GM19463 (cell line): ENCODE measurements around the gene ANKRD27.
"Not testable (repeated sequence)": the region's sequence is repeated elsewhere in the genome, so short reads cannot be mapped to it uniquely, and the experiment has no call there.

Experiments used
- ATAC-seq: cut with Tn5 transposase; IDR thresholded peaks from one replicate; pipeline ENCODE4 v1.9.1; 2021; ENCODE audit warnings: mild to moderate bottlenecking, moderate library complexity; ENCODE audit not compliant: unreplicated experiment

ANKRD27 gene

DNA sequence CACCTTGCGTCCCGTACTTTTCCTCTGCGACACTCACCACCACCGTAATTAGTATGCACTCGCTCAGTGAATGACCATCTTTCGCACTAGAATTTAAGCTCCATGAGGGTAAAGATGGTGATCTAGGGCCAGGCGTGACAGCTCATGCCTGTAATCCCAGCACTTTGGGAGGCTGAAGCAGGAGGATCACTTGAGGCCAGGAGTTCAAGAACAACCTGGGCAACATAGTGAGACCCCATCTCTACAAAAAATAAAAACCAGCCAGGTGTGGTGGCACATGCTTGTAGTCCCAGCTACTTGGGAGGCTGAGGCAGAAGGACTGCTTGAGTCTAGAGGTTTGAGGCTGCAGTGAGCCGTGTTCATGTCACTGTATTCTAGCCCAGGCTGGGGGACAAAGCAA lies 18.6 kb downstream of the ANKRD27 start:
- ATAC-seq = not testable (repeated sequence)

GRCh38 chr19:32653599-32653915 lies 21.4 kb downstream of the ANKRD27 start:
- no peak for ATAC-seq

DNA sequence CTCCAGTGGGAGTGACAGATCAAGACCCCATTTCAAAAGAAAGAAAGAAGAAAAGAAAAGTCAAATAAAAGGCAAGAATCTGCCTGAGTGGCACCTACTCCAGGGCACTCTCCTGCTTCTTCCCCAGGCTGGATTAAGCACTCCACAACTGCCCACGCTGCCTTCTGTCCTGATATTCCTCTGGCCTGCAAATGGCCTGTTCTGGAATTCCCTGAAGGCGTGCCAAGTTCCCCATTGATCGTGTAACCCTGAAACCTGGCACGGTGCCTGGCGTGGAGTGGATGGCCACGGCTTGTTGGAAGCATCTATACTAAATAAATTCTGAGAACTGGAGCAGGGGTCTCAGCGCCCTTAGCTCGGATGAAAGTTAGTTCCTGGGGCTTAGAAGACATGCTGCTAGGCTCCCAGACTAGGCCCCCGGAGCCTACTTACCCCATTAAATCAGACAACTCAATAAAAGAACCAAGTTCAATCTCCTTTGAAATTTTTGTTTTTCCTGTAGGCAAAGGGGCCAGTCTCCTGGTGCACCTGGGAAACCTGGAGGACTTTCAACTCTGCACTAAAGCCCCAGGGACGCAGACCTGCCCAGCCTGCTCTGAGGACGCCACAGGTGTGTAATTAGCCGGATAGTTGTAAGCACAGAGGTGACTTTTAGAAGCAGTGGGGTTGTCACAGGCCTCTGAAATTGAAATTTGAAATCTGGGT lies 21.9 kb downstream of the ANKRD27 start:
- ATAC-seq = no peak

- ATAC-seq = not testable (repeated sequence)
Observed at GRCh38 chr19:32652331-32652730, 22.6 kb downstream of the ANKRD27 start.

GRCh38 chr19:32651729-32652140 lies 23.2 kb downstream of the ANKRD27 start:
- no peak for ATAC-seq

GRCh38 chr19:32650671-32651070 lies 24.3 kb downstream of the ANKRD27 start:
- no peak for ATAC-seq

DNA sequence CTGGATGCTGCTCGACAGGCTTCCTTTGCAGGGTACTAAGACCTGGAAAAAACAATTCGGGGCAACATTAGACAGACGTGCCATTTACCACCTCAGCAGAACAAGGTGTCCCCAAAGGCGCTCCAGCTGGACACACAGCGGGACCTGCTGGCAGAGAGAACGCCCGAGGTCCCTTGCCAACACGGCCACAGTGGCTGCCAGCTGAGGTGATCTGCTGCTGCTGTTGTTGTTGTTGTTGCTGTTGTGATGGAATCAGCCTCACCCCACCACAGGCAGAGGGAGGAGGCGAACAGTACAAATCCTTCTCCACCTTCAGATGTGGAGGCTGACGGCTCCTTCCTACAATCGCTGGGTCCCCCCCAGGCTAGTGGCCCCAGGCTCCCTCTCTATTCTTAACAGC lies 25.2 kb downstream of the ANKRD27 start:
- ATAC-seq = no peak

- no peak for ATAC-seq
Observed at GRCh38 chr19:32647361-32647760, 27.6 kb downstream of the ANKRD27 start.

- no peak for ATAC-seq
Observed at GRCh38 chr19:32646556-32646955, 28.4 kb downstream of the ANKRD27 start.

GRCh38 chr19:32642771-32643170 lies 32.2 kb downstream of the ANKRD27 start:
- ATAC-seq = no peak

- no peak for ATAC-seq
Observed at GRCh38 chr19:32638625-32639024, 36.4 kb downstream of the ANKRD27 start.

DNA sequence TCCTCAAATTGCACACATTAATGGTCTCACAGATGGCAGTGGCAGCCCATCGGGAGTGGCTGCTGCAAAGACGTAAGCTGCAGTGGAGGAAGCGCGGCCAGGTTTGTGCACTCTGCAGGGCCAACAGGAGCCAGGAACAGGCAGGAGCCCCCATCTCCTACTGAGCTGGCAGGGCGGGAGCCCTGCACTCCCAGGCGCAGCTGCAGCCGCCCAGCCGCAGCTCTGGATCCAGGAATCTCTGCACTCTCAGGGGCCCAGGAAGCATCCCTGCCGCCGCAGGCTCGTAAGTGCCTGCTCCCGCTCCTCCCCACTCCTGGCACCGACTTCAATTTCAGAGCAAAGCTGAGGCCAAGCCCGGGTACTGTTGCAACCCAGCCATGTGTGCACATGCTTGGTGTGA lies 37.5 kb downstream of the ANKRD27 start:
- ATAC-seq = no peak

DNA sequence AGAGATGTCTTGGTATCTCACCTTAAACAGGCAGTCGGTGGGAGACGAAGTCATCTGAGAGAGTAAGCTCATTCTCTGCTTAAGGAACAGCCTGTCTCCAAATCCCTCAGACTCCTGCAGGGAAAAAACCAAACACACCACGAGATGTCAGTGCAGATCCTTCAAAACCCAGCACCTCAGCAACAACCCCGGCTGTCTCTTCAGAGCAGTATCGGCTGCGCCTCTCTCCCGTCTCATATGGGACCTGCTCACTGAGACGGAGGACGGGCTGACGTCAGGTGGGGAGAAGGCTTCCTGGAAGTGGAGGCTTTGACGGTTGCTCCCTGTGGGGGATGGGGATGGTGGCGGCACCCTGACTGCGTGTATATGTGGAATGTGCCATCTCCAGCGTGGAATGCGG lies 43.6 kb downstream of the ANKRD27 start:
- ATAC-seq = no peak

DNA sequence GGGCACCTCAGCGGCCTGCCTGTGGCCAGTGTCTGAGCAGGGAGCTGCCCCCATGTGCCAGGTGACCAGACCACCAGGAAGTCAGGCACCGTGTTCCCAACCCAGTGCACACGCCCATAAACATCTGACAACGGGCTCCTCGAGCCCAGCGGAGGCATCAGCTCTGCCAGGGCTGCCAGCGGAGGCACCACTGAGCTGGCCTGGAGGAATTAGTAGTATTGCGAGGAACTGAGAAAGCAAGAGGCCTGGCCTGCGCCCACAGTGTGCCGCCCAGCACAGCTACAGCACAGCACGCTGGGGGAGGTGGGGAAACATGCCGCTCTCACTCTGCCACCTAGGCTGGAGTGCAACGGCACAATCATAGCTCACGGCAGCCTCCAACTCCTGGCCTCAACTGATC lies 44.6 kb downstream of the ANKRD27 start:
- no peak for ATAC-seq

DNA sequence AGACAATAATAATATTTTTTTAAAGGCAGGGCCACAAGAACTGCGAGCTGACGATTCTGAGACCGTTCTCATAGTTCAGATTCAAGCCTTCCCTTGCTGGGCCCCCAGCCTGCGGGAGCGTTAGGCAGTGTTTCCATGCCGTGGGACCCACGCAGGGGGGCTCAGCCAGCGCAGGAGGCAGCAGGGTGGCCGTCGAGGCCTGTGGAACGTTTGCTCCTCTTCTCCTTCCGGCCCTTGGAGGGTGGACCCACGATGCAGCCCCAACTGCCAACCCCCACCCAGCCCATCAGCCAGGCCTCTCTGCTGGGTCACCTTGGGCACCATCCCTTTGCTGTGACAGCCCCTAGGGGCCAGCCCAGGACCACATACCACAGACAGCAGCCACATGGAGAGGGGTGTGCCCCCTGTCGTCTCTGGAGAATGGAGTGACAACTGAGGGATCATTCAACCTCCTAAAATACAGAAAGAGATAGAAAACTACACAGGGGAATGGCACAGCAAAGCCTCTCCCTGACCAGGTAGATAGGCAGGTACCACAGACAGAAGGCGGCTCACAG lies 47.2 kb downstream of the ANKRD27 start:
- ATAC-seq = no peak

GRCh38 chr19:32626969-32627368 lies 48.0 kb downstream of the ANKRD27 start:
- no peak for ATAC-seq

- ATAC-seq = no peak
Observed at GRCh38 chr19:32624410-32624809, 50.6 kb downstream of the ANKRD27 start.

DNA sequence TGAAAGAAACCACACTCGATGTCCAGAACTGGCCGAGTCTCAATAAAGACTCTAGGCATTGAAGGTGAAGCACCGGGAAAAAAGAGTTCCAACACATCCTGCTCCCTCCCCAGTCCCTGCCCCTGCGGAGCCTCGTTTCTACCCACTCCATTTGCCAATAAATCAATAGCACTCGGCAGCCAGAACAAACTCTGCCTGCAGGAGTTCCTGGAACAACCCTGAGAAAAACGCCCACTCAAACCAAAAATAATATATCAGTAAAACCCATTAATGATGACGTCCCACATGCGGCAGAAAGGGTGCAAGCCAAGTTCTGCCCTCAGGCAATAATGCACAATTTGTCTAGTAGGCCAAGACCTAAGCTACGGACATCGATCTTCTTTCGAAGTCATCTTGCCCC lies 53.0 kb downstream of the ANKRD27 start:
- ATAC-seq = no peak

GRCh38 chr19:32619051-32619685 lies 55.8 kb downstream of the ANKRD27 start:
- ATAC-seq = no peak

DNA sequence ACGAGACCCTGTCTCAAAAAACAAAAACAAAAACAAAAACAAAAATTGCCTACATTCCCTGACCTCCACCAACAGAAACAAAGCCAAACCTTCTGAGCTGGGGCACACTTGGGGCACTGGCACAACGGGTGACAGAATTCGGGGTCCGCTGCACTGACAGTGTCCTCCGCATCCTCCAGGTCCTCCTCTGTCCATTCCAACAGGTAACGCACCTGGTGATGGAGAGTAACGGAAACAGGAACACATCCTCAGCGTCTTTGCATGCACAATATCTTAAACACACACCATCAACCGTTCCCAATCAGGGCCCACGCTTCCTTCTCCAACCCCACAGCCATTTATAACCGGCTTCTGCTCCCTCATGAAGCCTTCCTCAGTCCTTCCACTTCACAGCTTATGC lies 59.4 kb downstream of the ANKRD27 start:
- ATAC-seq = no peak

- ATAC-seq = no peak
Observed at GRCh38 chr19:32614916-32615315, 60.1 kb downstream of the ANKRD27 start.

DNA sequence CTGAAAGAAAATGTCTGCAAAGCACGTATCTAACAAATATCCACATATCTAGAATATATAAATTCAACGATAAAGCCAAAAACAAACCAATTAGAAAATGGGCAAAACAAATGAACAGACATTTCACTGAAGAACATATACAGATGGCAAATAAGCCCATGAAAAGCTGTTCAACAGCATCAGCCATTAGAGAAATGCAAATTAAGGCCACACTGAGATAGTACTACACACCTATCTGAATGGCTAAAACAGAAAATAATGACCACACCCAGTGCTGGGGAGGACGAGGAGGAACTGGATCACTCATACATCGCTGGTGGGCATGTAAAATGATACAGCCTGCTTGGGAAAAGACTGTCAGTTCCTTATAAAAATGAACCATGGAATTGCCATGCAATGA lies 62.0 kb downstream of the ANKRD27 start:
- no peak for ATAC-seq

DNA sequence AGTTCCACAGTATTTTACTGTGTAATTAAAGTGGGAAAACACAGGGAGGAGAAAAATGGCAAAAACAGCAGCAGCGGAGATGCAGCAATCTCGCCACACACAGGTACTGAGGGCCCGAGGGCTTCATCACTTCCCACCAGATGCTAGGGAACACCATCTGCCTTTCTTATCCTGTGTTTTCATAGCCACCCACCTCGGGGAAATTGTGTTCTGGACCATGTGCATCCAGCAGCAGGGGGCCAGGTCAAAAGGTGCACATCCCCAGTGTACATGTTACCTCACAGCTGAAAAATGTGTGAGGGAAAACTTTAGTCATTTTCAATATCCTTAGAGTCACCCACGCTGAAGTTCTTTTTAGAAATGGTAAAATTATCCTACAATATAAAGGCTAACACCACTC lies 63.8 kb downstream of the ANKRD27 start:
- no peak for ATAC-seq
